ENCODE data around the gene OLIG2.

The OLIG2 gene

GRCh38 chr21:33025489-33026442 is at the start of gene OLIG2:
OLIG2 (plus strand) TSS chr21:33025935; CDS start chr21:33026863, 928 bp downstream.
- DNase-seq: peak; percentile 62

- DNase-seq: no peak
These were observed 48.9 kb upstream of the OLIG2 start for GRCh38 chr21:32976791-32977190.

GRCh38 chr21:32977216-32977615 is 48.5 kb upstream of the OLIG2 start:
- no peak for DNase-seq

- DNase-seq: no peak
These were observed 47.1 kb upstream of the OLIG2 start for GRCh38 chr21:32978331-32979270.

- no peak for DNase-seq
These were observed 46.0 kb upstream of the OLIG2 start for GRCh38 chr21:32979598-32980268.

- DNase-seq: no peak
These were observed 44.6 kb upstream of the OLIG2 start for GRCh38 chr21:32981096-32981495.

GRCh38 chr21:32990666-32991065 is 35.1 kb upstream of the OLIG2 start:
- no peak for DNase-seq

GRCh38 chr21:32991361-32991760 is 34.4 kb upstream of the OLIG2 start:
- no peak for DNase-seq

- no peak for DNase-seq
These were observed 31.8 kb upstream of the OLIG2 start for GRCh38 chr21:32993894-32994293.

- peak; percentile 14 for DNase-seq
These were observed 31.4 kb upstream of the OLIG2 start for GRCh38 chr21:32994305-32994704.

GRCh38 chr21:33007747-33008146 is 18.0 kb upstream of the OLIG2 start:
- no peak for DNase-seq

- DNase-seq: no peak
These were observed 17.2 kb upstream of the OLIG2 start for GRCh38 chr21:33008333-33009051.

- no peak for DNase-seq
These were observed 14.8 kb upstream of the OLIG2 start for GRCh38 chr21:33010931-33011330.

- peak; percentile 62 for DNase-seq
These were observed 14.3 kb upstream of the OLIG2 start for GRCh38 chr21:33011462-33011861.

GRCh38 chr21:33013626-33014025 is 12.1 kb upstream of the OLIG2 start:
- DNase-seq: no peak

GRCh38 chr21:33014331-33014730 is 11.4 kb upstream of the OLIG2 start:
- DNase-seq: no peak

GRCh38 chr21:33015096-33015495 is 10.6 kb upstream of the OLIG2 start:
- DNase-seq: no peak

- DNase-seq: no peak
These were observed 10.0 kb upstream of the OLIG2 start for GRCh38 chr21:33015756-33016155.

GRCh38 chr21:33018707-33019465 is 6.8 kb upstream of the OLIG2 start:
- no peak for DNase-seq

- no peak for DNase-seq
These were observed 6.2 kb upstream of the OLIG2 start for GRCh38 chr21:33019516-33019884.

GRCh38 chr21:33019885-33020557 is 5.7 kb upstream of the OLIG2 start:
- no peak for DNase-seq

All from fibroblast of skin of right biceps (primary cell).